ENCODE results near the gene NOTCH1.

DNA sequence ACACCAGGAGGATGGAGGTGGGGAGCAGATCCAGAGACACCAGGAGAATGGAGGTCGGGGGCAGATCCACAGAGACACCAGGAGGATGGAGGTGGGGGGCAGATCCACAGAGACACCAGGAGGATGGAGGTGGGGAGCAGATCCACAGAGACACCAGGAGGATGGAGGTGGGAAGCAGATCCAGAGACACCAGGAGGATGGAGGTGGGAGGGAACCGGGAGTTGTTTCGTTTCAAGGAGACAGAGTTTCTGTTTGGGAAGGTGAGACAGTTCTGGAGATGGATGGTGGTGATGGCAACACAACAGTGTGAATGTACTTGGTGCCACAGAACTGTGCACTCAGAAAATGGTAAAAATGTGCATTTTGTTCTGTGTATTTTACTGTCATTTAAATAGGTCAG lies 97.2 kb downstream of the NOTCH1 start:
- TF ChIP-seq, protein P1, sequence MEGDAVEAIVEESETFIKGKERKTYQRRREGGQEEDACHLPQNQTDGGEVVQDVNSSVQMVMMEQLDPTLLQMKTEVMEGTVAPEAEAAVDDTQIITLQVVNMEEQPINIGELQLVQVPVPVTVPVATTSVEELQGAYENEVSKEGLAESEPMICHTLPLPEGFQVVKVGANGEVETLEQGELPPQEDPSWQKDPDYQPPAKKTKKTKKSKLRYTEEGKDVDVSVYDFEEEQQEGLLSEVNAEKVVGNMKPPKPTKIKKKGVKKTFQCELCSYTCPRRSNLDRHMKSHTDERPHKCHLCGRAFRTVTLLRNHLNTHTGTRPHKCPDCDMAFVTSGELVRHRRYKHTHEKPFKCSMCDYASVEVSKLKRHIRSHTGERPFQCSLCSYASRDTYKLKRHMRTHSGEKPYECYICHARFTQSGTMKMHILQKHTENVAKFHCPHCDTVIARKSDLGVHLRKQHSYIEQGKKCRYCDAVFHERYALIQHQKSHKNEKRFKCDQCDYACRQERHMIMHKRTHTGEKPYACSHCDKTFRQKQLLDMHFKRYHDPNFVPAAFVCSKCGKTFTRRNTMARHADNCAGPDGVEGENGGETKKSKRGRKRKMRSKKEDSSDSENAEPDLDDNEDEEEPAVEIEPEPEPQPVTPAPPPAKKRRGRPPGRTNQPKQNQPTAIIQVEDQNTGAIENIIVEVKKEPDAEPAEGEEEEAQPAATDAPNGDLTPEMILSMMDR (IDR thresholded peaks at IDR 0.05): no peak
- TF ChIP-seq POLR2A (IDR thresholded peaks at IDR 0.05): no peak
